ENCODE measurements around the gene FOXD4L1.
"Not testable (repeated sequence)": the region's sequence is repeated elsewhere in the genome, so short reads cannot be mapped to it uniquely, and the experiment has no call there.

GRCh38 chr2:113517025-113517424 lies 18.6 kb downstream of the FOXD4L1 start:
- TF ChIP-seq CTCF, EP300 (IDR thresholded peaks at IDR 0.05): not testable (repeated sequence)
